HG03097 (cell line): ENCODE results near the gene CEP89.
"Not testable (repeated sequence)": the region's sequence is repeated elsewhere in the genome, so short reads cannot be mapped to it uniquely, and the experiment has no call there.

Experiments
- ATAC-seq: cut with Tn5 transposase; IDR thresholded peaks from one replicate; pipeline ENCODE4 v1.9.1; 2021; ENCODE audit not compliant: unreplicated experiment, low FRiP score

CEP89 gene

GRCh38 chr19:32873247-32873959 lies 98.4 kb downstream of the CEP89 start:
- no peak for ATAC-seq

- no peak for ATAC-seq
These were observed 99.4 kb downstream of the CEP89 start for GRCh38 chr19:32872391-32872790.

GRCh38 chr19:32870981-32871451 lies 100.7 kb downstream of the CEP89 start:
- ATAC-seq = no peak

- ATAC-seq = no peak
These were observed 101.7 kb downstream of the CEP89 start for GRCh38 chr19:32869966-32870573.

- ATAC-seq = no peak
These were observed 102.3 kb downstream of the CEP89 start, which contains the start of gene SLC7A9 for GRCh38 chr19:32869369-32869965. Gene SLC7A9, minus strand, starts transcription at chr19:32869767. Its CDS starts 1,233 bp downstream, at chr19:32868534.

- no peak for ATAC-seq
These were observed 103.4 kb downstream of the CEP89 start for GRCh38 chr19:32868206-32868950.

- ATAC-seq = not testable (repeated sequence)
These were observed 104.3 kb downstream of the CEP89 start for GRCh38 chr19:32867436-32867835.

- no peak for ATAC-seq
These were observed 105.0 kb downstream of the CEP89 start for GRCh38 chr19:32866564-32867265.

- ATAC-seq = no peak
These were observed 105.7 kb downstream of the CEP89 start for GRCh38 chr19:32866061-32866460.

GRCh38 chr19:32865326-32865725 lies 106.4 kb downstream of the CEP89 start:
- no peak for ATAC-seq

GRCh38 chr19:32864318-32865007 lies 107.3 kb downstream of the CEP89 start:
- no peak for ATAC-seq

GRCh38 chr19:32863841-32864240 lies 107.9 kb downstream of the CEP89 start:
- ATAC-seq = no peak

- no peak for ATAC-seq
These were observed 108.5 kb downstream of the CEP89 start for GRCh38 chr19:32863301-32863700.

GRCh38 chr19:32862741-32863140 lies 109.0 kb downstream of the CEP89 start:
- no peak for ATAC-seq

- no peak for ATAC-seq
These were observed 109.6 kb downstream of the CEP89 start for GRCh38 chr19:32862173-32862572.

- no peak for ATAC-seq
These were observed 110.2 kb downstream of the CEP89 start for GRCh38 chr19:32861596-32861995.

- no peak for ATAC-seq
These were observed 112.2 kb downstream of the CEP89 start for GRCh38 chr19:32859591-32859990.

GRCh38 chr19:32858559-32858958 lies 113.2 kb downstream of the CEP89 start:
- ATAC-seq = no peak

GRCh38 chr19:32858155-32858554 lies 113.6 kb downstream of the CEP89 start:
- no peak for ATAC-seq

GRCh38 chr19:32857584-32857983 lies 114.2 kb downstream of the CEP89 start:
- ATAC-seq = no peak
